HTR-8/SVneo (cell line): ENCODE measurements around the gene SEMA4G.
"Not testable (repeated sequence)": the region's sequence is repeated elsewhere in the genome, so short reads cannot be mapped to it uniquely, and the experiment has no call there.

Experiments
- DNase-seq: peaks from one replicate; pipeline ENCODE4 v3.0.0; 2011; ENCODE audit warnings: low spot score, mixed read lengths; ENCODE audit not compliant: insufficient read length
- FAIRE-seq: peaks from 2 replicates; lab custom pipeline; 2011; peaks lifted over from hg19 to GRCh38; lab: Jason Lieb, UNC

The SEMA4G gene

GRCh38 chr10:100970076-100970913 is 991 bp downstream of the SEMA4G start:
- FAIRE-seq (peak; percentile 71), DNase-seq (no peak)

DNA sequence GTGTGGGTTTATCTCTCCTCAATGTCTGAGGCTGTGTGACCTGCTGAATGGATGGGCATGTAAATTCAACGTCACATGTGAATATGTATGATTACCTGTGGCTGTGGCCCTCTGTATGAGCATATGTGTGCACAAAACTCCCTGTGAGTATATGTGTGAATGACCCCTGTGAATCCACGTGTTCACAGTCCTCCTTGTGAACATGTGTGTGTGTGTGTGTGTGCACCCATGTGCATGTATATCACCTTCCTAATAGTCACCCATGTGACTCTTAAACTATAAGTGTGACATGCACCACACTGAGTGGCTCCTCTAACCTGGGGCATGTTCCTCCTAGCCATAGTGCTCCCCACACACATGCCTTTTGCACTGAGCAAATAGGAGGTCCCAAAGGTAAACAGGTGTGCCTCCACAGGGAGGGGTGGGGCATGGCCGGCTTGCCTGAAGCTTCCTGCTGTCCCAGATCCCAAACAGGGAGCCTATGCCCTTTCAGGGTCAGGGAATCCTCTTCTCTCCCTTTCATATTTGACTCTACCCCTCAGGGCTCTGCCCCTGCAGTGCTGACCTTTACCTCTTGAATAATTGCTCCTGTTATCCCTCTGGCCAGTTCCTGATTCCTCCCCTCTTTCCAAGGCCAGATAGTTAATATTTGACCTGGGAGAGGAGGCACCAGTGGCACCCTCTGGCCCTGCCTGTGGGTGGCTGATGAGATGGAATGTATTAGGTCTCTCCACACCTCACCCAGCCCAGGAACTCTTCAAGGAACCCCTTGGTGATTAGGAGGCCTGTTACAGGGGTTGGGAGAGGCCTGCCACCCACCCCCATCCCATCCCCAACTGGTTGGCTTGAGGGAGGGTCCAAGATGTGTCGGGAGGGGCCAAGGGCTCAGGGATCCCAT is 1.9 kb downstream of the SEMA4G start:
- no peak for DNase-seq
- FAIRE-seq = no peak

DNA sequence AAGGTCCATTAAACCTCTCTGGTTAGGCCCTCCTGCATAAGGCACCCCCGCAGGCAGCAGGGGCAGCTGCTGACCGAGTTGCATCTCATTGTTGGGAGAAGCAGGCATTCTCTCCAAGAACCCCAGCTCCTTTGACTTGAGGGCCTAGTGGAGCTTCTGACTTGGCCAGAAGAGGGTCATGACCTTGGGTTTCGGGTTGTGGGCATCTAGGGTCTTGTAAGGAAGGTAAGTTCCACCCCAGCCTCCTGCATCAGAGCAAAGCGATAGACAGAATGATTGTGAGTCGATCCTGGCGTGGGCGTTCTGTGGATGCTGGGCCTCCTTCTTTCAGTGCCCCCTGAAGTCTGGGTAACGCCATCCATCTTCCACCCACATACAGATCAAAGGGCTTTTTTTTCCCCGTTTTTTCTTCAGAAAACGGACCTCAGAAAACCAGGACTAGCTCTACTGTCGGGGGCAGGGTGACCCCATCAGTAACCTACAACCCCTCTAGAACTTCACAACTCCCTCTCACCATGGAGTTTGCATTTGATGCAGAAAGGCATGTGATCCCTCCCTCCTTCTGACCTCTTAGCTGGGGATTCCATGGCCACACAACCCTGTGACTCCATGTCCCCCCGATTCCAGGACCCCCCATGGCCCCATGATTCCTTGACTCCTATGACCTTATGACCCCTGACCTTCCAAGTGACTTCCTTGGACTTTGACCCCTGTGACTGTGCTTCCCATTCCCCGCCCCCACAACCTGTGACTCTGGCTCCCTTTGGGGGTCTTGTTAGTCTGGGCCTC is 3.0 kb downstream of the SEMA4G start:
- no peak for DNase-seq
- no peak for FAIRE-seq

DNA sequence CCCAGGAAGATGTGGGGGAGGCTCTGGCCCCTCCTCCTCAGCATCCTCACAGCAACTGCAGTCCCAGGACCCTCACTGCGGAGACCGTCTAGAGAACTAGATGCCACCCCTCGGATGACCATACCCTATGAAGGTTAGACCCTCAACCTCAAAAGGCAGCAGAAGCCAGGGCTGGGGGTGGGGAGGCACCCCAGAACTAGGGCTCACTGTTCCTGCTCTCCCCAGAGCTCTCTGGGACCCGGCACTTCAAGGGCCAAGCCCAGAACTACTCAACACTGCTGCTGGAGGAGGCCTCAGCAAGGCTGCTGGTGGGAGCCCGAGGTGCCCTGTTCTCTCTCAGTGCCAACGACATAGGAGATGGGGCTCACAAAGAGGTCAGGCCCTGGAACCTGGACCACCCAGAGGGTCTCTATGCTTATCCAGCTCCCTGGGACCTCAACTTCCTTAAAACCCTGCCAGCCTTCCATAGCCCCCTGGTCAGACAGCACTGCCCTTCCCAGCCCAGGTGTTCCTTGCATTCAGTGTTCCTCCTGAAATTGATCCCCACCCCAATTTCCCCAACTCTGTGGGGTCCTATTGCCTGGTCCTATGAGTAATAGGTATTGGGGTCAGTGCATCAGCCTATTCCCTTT is 3.7 kb downstream of the SEMA4G start:
- FAIRE-seq = no peak
- DNase-seq = no peak

DNA sequence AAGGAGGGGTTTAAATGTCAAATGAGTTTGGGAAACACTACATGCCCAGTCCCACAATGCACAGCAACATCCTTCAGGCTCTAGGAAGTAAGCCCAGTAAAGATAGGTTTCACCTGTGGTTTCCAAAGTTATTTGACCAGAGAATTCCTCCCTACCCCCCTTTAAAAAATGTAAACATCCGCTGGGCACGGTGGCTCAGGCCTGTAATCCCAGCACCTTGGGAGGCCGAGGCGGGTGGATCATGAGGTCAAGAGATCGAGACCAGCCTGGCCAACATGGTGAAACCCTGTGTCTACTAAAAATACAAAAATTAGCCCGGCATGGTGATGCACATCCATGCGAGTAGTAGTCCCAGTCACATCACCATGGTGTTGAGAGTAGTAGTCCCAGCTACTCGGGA is 6.1 kb downstream of the SEMA4G start:
- not testable (repeated sequence) for FAIRE-seq, DNase-seq

GRCh38 chr10:100976906-100977305 is 7.6 kb downstream of the SEMA4G start:
- FAIRE-seq = no peak
- no peak for DNase-seq

GRCh38 chr10:100977436-100977835 is 8.1 kb downstream of the SEMA4G start:
- FAIRE-seq = no peak
- DNase-seq = no peak

DNA sequence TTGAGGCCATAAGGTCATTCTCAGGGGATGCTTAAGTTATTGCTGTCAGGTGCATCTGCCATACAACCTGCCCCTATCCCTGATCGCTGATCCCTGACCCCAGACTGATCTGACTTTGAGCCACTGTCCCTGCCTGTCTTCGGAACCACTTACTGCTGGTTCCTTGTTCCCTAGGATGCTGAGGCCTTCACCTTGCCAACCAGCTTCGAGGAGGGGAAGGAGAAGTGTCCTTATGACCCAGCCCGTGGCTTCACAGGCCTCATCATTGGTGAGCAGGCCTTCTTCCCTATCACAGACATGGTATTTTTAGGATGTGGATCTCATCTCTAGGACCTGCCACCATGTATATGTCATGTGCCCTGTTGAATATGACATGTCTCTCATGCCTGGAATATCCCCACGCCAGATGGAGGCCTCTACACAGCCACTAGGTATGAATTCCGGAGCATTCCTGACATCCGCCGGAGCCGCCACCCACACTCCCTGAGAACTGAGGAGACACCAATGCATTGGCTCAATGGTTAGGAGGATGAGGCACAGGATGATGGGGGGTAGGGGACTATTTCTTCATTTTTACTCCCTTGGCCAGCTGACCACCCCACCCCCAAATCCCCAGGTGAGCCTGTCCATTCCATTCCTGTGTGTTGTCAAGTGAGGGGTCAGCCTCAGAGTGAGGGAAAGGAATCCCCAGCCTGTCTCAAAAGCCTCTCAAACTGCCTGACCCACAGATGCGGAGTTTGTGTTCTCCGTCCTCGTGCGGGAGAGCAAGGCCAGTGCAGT is 9.0 kb downstream of the SEMA4G start:
- FAIRE-seq (no peak), DNase-seq (no peak)

DNA sequence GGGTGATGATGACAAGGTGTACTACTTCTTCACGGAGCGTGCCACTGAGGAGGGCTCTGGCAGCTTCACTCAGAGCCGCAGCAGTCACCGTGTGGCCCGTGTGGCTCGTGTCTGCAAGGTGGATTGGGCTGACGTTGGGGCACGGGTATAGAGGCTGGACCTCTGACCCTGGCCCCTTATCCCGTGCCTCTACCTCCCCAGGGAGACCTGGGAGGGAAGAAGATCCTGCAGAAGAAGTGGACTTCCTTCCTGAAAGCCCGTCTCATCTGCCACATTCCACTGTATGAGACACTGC is 9.5 kb downstream of the SEMA4G start:
- no peak for DNase-seq
- no peak for FAIRE-seq

DNA sequence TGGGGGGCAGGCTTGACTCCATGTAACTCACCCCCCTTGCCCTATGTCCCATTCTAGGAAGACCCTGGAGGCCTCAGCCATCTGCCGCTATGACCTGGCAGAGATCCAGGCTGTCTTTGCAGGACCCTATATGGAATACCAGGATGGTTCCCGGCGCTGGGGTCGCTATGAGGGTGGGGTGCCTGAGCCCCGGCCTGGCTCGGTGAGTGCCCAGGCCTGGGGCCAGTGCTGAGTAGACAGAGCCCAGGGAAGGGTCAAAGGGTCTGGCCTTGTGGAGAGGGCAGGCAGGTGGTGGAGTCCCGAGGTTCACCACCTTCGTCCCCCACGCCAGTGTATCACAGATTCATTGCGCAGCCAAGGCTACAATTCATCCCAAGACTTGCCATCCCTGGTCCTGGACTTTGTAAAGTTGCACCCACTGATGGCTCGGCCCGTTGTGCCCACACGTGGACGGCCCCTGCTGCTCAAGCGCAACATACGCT is 10.5 kb downstream of the SEMA4G start:
- no peak for FAIRE-seq
- DNase-seq = no peak

DNA sequence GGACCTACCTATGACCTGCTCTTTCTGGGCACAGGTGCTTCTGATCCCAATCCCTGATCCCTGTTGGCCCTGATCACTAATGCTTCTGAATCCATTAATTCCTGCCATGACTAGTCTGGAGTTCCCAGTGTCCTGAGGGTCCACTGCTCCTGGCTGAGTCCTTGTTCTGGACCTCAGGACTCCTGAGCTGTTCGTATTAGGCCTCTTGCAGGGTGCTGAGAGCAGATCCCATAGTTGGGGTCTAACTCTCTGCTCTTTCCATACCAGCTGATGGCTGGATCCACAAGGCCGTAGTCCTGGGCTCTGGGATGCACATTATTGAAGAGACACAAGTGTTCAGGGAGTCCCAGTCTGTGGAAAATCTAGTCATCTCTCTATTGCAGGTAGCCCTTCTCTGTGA is 11.0 kb downstream of the SEMA4G start:
- no peak for DNase-seq
- no peak for FAIRE-seq

DNA sequence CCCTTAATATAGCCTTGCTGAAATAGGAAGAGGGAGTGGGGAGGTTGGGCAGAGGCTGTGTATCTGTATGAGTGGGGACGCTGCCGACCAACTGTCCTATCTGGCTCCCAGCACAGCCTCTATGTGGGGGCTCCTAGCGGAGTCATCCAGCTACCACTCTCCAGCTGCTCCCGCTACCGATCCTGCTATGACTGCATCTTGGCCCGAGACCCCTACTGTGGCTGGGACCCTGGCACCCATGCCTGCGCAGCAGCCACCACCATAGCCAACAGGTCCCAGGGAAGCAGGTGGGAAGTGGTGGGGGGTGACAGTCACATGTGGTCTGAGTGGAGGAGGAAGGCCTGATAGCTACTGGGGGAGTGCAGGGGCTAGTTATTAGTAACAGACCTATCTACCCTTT is 11.4 kb downstream of the SEMA4G start:
- DNase-seq (no peak), FAIRE-seq (no peak)

DNA sequence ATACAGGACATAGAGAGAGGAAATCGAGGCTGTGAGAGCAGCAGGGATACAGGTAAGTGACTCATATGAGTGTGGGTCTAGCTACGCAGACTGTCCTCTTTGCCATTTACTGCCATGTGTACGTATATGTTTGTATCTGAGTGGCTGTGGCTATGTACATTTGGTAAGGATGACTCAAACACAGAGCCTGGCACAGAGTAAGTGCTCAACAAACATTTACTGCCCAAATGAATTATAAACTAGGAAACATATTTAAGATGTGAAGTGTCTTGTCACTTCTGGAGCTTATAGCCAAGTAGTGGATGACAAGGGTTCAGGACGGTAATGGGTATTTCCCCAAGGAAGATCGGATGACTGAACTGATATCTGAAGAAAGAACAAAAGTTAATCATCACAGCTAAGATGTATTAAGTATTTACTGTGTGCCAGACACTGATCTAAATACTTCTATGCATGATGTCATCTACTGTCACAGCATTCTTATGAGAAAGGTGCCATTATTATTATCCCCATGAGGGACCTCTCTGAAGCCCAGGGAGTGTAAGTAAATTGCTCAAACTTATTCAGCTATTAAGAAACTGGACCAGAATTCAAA is 12.0 kb downstream of the SEMA4G start:
- FAIRE-seq (peak; percentile 31), DNase-seq (no peak)

DNA sequence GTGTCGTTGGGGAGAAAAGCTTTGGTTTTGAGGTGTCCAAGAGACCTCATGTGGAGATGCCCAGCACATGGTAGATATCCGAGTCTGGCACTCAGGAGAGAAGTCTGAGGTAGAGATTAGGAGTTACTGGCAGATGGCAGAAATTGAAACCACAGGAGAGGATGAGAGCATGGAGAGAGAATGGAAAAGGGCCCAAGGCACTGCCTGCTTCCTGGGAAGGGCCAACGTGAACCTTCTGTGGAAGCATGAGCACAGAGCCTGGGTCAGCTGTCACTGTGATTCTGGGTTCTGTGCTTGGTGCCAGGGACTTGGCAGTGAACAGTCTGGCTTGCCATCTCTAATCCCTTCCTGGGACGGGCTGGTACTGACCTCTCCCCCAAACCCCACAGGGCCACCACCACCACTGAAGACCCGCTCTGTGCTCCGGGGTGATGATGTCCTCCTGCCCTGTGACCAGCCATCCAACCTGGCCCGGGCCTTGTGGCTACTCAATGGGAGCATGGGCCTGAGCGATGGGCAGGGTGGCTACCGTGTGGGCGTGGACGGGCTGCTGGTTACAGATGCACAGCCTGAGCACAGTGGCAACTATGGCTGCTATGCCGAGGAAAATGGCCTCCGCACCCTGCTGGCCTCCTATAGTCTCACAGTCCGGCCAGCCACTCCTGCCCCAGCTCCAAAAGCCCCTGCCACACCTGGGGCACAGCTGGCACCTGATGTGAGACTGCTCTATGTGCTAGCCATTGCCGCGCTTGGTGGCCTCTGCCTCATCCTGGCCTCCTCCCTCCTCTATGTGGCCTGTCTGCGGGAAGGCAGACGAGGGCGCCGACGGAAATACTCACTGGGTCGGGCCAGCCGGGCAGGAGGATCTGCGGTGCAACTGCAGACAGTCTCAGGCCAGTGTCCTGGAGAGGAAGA is 13.9 kb downstream of the SEMA4G start:
- DNase-seq (no peak), FAIRE-seq (no peak)

DNA sequence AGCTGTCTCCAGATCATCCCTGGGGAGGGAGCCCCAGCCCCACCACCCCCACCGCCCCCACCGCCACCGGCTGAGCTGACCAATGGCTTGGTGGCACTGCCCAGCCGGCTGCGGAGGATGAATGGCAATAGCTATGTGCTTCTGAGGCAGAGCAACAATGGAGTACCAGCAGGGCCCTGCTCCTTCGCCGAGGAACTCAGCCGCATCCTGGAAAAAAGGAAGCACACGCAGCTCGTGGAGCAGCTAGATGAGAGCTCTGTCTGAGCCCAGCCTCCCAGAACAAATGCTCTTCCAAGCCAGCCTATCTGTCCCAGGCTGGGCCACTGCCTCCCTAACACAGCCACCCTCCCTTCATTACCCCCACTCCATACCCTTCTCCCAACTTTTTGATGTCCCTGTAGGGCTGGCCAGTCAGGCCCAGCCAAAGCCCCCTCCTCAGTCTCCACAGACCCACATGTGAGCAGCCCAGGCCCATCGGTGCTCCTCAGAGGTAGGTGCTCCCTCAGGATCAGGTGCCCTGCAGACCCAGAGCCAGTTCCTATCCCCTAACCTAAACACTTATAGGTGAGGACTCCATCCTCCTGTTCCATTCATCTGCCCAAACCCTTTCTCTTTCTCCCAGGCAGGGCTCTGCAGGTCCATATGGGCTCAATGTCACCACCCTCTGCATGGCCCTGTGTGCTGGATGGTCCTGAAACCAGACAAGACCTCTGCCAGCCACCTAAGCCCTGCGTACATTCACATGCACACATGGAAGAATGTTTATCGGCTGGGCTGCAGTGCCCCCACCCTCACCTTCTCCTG is 14.8 kb downstream of the SEMA4G start:
- no peak for FAIRE-seq

GRCh38 chr10:100984672-100985177 is 15.4 kb downstream of the SEMA4G start:
- no peak for FAIRE-seq
- DNase-seq = no peak

More for the DNA sequence above, 14.8 kb downstream of the SEMA4G start:
- no peak for DNase-seq

- no peak for DNase-seq
- FAIRE-seq = no peak
Observed at GRCh38 chr10:100985336-100985735, 16.0 kb downstream of the SEMA4G start.
